Ishikawa (cell line): ENCODE measurements around the gene SLC7A6.

Experiments
- CEBPB ChIP-seq: IDR thresholded peaks from 2 replicates; pipeline ENCODE4 v1.6.1; 2012
- CREB1 ChIP-seq: IDR thresholded peaks from 2 replicates; pipeline ENCODE4 v1.6.1; 2012; ENCODE audit warnings: low read depth
- EGR1 ChIP-seq: IDR thresholded peaks from 2 replicates; pipeline ENCODE4 v1.6.1; 2012
- EP300 ChIP-seq: IDR thresholded peaks from 2 replicates; pipeline ENCODE4 v1.6.1; 2012; ENCODE audit warnings: borderline replicate concordance
- FOXM1 ChIP-seq: IDR thresholded peaks from 2 replicates; pipeline ENCODE4 v1.6.1; 2012; ENCODE audit warnings: low read depth, borderline replicate concordance
- MAX ChIP-seq: IDR thresholded peaks from 2 replicates; pipeline ENCODE4 v1.6.1; 2012
- NFIC ChIP-seq: IDR thresholded peaks from 2 replicates; pipeline ENCODE4 v1.6.1; 2012
- RAD21 ChIP-seq: IDR thresholded peaks from 2 replicates; pipeline ENCODE4 v1.6.1; 2012; ENCODE audit warnings: low read depth
- REST ChIP-seq: IDR thresholded peaks from 2 replicates; pipeline ENCODE4 v1.6.1; 2012; ENCODE audit warnings: low read depth, mild to moderate bottlenecking
- TAF1 ChIP-seq: IDR thresholded peaks from 2 replicates; pipeline ENCODE4 v1.6.1; 2012; ENCODE audit warnings: low read depth, mild to moderate bottlenecking
- TCF12 ChIP-seq: IDR thresholded peaks from 2 replicates; pipeline ENCODE4 v1.6.1; 2012; ENCODE audit warnings: low read depth
- TEAD4 ChIP-seq: IDR thresholded peaks from 2 replicates; pipeline ENCODE4 v1.6.1; 2012
- USF1 ChIP-seq: IDR thresholded peaks from 2 replicates; pipeline ENCODE4 v1.6.1; 2012
- YY1 ChIP-seq: IDR thresholded peaks from 2 replicates; pipeline ENCODE4 v1.6.1; 2012; ENCODE audit warnings: low read depth
- ZBTB7A ChIP-seq: IDR thresholded peaks from 2 replicates; pipeline ENCODE4 v1.6.1; 2012; ENCODE audit warnings: low read depth

The SLC7A6 gene

GRCh38 chr16:68288252-68288650, 23.9 kb downstream of the SLC7A6 start:
- no peak for TF ChIP-seq CREB1
- no peak for TF ChIP-seq NFIC
- no peak for TF ChIP-seq RAD21
- no peak for TF ChIP-seq REST
- no peak for TF ChIP-seq EP300
- TF ChIP-seq TAF1, result no peak
- no peak for TF ChIP-seq EGR1
- TF ChIP-seq FOXM1, result no peak
- no peak for TF ChIP-seq TCF12
- no peak for TF ChIP-seq CEBPB
- no peak for TF ChIP-seq ZBTB7A
- TF ChIP-seq USF1, result no peak
- TF ChIP-seq TEAD4, result no peak
- TF ChIP-seq YY1, result no peak
- TF ChIP-seq MAX, result no peak

- TF ChIP-seq RAD21, result no peak
Observed at GRCh38 chr16:68289202-68289601, 24.9 kb downstream of the SLC7A6 start.

GRCh38 chr16:68289621-68290329, 25.4 kb downstream of the SLC7A6 start:
- no peak for TF ChIP-seq TAF1
- TF ChIP-seq NFIC, result no peak
- TF ChIP-seq TEAD4, result no peak
- TF ChIP-seq RAD21, result no peak
- TF ChIP-seq ZBTB7A, result no peak

- TF ChIP-seq TEAD4 (no peak), EGR1 (no peak), REST (no peak), USF1 (no peak)
Observed at GRCh38 chr16:68290450-68290849, 26.1 kb downstream of the SLC7A6 start.

- TF ChIP-seq TCF12, result no peak
- no peak for TF ChIP-seq TEAD4
- no peak for TF ChIP-seq USF1
- TF ChIP-seq CREB1, result no peak
- no peak for TF ChIP-seq EP300
- TF ChIP-seq MAX, result no peak
- no peak for TF ChIP-seq REST
- TF ChIP-seq FOXM1, result no peak
Observed at GRCh38 chr16:68291227-68291626, 26.9 kb downstream of the SLC7A6 start.
